CD4-positive, alpha-beta T cell treated with Interleukin-17A for 4 hours (primary cell): Measurements from ENCODE around the gene DMRTA2.
"Not testable (repeated sequence)": the region's sequence is repeated elsewhere in the genome, so short reads cannot be mapped to it uniquely, and the experiment has no call there.

Source experiments
- DNase-seq: peaks from one replicate; pipeline ENCODE4 v3.0.0-alpha.2; 2020; ENCODE audit warnings: mixed read lengths

The DMRTA2 gene

GRCh38 chr1:50422675-50422945, 633 bp downstream of the DMRTA2 start:
- no peak for DNase-seq

DNA sequence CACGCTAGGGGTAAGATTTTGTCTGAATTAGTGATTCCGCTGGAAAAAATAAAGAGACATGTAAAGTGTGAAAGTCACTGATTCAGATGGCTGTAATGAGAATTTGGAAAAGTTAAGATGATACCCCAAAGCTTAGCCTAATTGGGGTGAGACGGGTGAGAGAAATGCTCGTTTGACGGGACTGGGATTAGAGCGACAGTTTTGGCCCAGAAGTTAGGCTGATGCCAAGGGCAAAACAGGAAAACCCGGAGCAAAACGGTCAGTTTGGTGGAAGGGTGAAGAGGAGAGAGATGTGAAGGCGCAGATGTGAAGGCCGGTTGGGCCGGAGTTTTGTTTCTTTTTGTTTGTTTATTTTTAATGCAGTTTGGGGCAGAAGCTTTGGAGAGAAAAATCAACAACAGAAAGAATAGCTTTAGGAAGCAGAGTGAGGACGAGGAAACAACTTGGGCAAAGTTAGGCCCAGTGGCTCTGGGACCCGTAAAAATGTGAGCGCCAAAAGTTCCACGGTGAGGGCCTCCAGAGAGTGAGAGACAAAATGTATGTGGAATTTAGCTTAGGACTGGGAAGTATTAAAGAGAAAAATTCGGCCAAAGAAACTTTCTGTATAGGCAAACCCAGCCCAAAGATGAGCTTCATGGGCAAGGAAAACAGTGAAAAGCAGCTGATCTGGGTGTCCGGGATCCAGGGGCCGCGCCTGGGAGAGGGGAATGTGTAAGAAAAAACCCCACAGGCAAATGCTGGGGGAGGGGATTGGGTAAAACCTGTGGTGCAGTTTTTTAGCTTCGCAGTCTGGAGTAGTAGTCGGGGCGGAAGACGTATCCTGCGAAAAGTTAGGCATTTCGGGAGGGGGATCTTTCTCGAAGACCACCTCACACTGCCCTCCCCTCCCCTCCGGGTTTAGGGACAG, 1.2 kb downstream of the DMRTA2 start:
- no peak for DNase-seq

- no peak for DNase-seq
Observed at GRCh38 chr1:50421366-50421748, 1.9 kb downstream of the DMRTA2 start.

- no peak for DNase-seq
Observed at GRCh38 chr1:50420689-50421365, 2.4 kb downstream of the DMRTA2 start.

GRCh38 chr1:50419907-50420677, 3.2 kb downstream of the DMRTA2 start:
- DNase-seq = no peak

GRCh38 chr1:50419192-50419906, 3.9 kb downstream of the DMRTA2 start:
- DNase-seq = no peak

DNA sequence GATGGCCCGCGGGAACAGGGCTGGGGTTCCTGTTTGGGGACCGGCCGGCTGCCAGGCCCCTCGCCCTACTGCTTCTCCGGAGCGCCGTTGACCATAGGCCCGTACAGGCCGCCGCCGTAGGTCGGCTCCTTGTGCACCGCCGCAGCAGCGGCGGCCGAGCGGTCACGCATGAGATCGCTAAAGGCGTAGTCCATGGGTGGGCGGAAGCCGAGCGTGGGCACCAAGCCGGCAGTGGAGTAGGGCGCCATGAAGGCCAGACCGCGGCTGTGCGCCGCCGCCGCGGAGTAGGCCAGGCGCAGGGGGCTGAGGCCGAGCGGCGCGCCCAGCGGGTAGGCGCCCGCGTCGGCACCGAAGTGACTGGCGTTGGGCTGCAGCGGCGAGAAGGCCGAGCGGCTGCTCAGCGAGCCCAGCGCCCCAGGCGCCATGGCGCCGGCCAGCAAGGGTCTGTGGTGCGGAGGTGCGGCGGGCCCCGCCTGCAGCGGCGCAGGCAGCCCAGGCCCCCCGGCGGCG, 4.6 kb downstream of the DMRTA2 start:
- no peak for DNase-seq

DNA sequence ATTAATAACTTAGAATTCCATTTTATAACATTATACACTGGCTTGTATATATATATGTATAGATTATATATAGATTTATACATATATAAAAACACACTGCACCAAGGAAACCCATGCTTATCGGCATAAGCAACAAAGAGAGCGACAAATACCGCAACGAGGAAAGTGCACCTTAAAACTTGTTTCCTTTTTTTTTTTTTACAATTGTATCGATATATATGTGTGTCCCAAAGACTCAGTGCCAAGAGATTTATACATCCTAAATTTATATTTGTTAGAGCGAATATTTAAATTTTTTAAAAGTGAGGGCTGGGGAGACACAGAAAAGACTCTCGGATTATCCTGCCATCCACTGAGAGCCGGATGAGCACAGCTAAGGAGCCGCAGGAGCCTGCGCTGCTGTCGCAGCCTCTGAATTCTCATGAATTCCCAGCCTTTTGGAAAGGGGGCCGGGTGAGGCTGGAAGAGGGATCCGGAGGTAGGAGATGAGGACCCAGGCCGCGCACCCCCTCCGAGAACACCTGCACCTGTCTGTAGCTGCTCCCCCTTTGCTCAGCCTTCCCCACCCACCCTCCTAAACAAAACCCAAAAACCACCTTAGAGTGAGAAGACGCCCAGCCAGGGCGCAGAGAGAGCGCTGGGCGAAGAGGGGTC, 5.2 kb downstream of the DMRTA2 start:
- no peak for DNase-seq

- DNase-seq = no peak
Observed at GRCh38 chr1:50417507-50417906, 5.7 kb downstream of the DMRTA2 start.

GRCh38 chr1:50416553-50417453, 6.4 kb downstream of the DMRTA2 start:
- DNase-seq = no peak

GRCh38 chr1:50416150-50416527, 7.1 kb downstream of the DMRTA2 start:
- no peak for DNase-seq

DNA sequence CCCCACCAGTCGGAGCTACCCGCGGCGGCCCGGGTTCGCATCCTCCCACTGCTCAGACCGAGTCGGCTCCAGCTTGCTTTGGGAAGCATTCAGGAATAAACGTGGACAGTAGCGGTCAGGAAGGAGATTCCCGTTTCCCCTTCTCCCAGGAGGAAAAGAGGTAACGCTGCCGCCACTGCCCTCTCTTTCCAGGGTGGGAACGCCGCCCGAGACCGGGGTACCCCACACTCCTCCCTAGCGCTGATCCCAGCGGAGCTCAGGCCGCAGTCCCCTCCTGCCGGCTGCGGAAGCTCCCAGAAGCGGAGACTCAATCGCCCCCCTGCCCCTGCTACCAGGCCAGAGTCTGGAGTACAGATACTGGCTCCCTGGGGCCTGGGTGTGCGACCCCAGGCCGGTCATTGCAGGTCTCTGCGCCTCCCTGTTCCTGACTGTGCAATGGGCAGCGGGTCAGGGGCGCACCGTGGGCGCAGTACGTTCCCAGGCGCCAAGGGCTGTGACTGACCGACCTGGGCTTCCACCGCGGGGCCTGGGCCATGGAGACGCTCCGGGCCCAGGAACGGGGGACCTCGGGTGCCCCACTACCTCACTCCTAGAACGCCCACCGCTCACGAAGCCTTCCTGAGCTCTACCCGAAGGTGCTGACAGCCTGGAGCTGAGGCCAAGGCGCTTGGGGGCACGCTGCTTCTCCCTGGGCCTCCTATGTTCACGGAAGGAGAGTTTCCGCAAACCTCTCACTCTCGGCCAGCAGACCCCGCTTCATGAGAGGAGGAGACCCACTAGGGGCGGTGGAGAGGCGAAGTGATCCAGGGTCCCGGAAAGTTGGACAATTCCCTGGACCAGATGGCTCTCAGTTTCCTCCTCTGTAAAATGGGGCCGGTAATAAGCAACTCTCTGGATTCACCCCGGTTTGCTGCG, 7.8 kb downstream of the DMRTA2 start:
- no peak for DNase-seq

DNA sequence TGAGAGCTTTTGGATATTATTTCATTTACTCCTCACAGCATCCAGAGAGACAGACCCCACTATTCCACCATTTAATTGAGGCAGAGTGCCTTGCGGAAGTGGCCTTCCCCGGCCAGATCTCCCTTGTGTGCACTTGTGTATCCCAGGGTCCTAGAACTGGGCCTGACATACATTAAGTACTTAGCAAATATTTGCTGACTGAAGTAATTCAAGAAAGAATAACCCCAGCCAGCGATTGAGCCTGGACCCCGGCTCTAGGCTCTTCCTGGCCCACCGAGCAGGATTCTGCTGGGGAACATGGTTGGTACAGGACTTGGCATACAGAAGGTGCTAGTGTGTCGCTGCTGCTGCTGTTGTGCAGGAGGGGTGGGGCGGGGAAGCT, 8.4 kb downstream of the DMRTA2 start:
- DNase-seq = no peak

DNA sequence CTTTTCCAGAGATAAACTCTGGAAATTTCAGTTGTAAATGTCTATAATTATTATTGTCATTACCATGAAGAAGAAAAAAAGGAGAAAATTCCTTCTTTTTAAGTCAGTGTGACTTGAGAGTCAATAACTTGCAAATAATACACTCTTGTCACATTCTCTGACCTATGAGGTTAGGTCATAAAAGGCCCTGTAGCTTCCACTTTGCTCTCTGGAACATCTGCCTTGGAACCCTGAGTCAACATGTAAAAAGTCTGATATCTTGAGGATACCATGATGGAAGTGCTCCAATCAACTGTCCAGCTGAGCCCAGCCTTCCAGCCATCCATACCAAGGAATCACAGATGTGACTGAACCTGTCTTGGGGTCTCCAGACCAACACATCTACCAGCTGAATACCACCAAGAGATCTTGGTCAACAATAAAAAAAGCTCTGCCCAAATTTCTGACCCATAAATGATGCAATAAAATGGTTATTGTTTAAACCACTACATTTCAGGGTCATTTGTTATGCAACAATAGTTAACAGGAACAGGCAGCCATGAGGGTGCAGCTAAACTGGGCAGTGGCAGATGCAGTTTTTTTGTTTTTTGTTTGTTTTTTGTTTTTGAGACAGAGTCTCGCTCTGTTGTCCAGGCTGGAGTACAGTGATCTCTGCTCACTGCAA, 10.3 kb downstream of the DMRTA2 start:
- no peak for DNase-seq

GRCh38 chr1:50405814-50406213, 17.4 kb downstream of the DMRTA2 start:
- no peak for DNase-seq

DNA sequence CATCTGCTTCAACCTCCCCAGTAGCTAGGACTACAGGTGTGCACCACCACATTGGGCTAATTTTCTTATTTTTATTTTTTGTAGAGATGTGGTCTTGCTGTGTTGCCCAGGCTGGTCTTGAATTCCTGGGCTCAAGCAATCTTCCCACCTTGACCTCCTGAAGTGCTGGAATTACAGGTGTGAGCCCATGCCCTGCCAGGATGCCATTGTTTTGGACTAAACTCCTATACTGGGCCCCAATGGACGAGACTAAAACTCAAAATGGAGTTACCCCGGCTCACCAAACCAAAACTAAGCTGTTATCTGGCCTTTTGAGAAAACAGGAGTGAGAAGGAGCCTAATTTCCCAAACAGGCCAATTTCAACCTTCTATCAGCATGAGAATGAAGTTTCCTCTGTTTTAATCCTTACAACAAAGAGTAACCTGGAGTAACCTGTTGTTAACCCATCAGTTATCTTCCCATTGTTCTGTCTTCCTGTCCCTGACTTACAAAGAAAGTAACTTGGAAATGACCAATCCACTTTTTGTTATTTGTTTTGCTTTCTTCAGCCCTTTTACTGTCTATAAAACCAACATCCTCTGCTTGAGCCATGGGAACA, 29.6 kb downstream of the DMRTA2 start:
- no peak for DNase-seq

DNA sequence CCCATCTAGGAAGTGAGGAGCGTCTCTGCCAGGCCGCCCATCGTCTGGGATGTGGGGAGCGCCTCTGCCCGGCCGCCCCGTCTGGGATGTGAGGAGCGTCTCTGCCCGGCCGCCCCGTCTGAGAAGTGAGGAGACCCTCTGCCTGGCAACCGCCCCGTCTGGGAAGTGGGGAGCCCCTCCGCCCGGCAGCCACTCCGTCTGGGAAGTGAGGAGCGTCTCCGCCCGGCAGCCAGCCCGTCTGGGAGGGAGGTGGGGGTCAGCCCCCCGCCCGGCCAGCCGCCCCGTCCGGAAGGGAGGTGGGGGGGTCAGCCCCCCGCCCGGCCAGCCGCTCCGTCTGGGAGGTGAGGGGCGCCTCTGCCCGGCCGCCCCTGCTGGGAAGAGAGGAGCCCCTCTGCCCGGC, 41.7 kb downstream of the DMRTA2 start:
- DNase-seq = not testable (repeated sequence)

DNA sequence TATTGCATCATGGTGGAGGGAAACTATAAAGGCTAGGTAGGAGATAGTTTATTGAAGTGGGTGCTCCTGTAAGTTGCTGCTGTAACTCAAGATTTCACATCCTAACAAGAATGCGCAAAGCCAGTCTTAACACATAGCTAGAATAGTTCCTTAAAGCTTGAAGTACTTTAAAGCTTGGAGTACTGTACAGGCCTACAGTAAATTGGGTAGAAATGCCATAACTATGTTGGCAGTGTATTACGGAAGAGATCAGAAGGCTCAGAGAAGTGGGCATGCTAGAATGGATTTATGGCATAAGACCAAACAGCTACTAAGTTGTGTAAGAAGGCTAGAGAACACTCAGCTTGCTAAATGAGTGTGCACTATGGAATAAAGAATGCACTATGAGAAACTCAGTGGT, 44.5 kb downstream of the DMRTA2 start:
- DNase-seq = no peak

DNA sequence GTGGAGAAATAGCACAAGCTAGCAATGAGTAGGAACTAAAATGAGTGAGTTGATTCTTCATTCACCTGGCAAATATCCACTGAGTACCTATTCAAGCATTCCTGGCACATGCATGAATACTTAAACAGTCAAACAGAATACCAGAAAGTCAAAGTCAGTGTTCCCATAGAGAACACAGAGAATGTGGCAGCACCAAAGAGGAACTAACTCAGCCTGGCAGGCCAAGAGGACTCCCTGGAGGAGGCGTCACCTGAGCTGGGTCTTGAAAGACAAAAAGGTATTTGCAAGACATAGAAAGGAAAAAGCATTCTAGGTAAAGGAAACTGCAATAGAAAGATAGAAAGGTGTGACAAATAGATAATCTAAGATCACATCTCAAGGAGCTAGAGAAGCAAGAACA, 49.7 kb downstream of the DMRTA2 start:
- no peak for DNase-seq
